Parathyroid adenoma (tissue), 2 donors: ENCODE results near the gene GRID2IP.

Experiments
- H2AFZ ChIP-seq: fragments of 300-600 bp; sonication (generic); one replicate; pipeline ENCODE4 v1.7.0; 2017; ENCODE audit warnings: antibody characterized with exemption, mild to moderate bottlenecking
- H3K27ac ChIP-seq: fragments of 300-600 bp; sonication (generic); one replicate; pipeline ENCODE4 v1.7.0; 2017
- H3K27me3 ChIP-seq: fragments of 300-600 bp; sonication (generic); one replicate; pipeline ENCODE4 v1.7.0; 2017; ENCODE audit warnings: low read length; ENCODE audit not compliant: control insufficient read depth, insufficient read depth
- H3K36me3 ChIP-seq: fragments of 300-600 bp; sonication (generic); one replicate; pipeline ENCODE4 v1.7.0; 2017; ENCODE audit warnings: low read length; ENCODE audit not compliant: control insufficient read depth, insufficient read depth
- H3K4me1 ChIP-seq: fragments of 300-600 bp; sonication (generic); one replicate; pipeline ENCODE4 v1.7.0; 2017; ENCODE audit warnings: control low read depth
- H3K4me2 ChIP-seq: fragments of 300-600 bp; sonication (generic); one replicate; pipeline ENCODE4 v1.7.0; 2017; ENCODE audit warnings: low read length
- H3K4me3 ChIP-seq: fragments of 300-600 bp; sonication (generic); one replicate; pipeline ENCODE4 v1.7.0; 2017; ENCODE audit warnings: low read depth, low read length
- H3K79me2 ChIP-seq: fragments of 300-600 bp; sonication (generic); one replicate; pipeline ENCODE4 v1.7.0; 2017; ENCODE audit warnings: control low read depth
- H3K9ac ChIP-seq: fragments of 300-600 bp; sonication (generic); one replicate; pipeline ENCODE4 v1.7.0; 2017; ENCODE audit warnings: mild to moderate bottlenecking
- H3K9me3 ChIP-seq: fragments of 300-600 bp; sonication (generic); one replicate; pipeline ENCODE4 v1.7.0; 2017; ENCODE audit warnings: low read length; ENCODE audit not compliant: control insufficient read depth
- CTCF ChIP-seq: fragments of 300-600 bp; sonication (generic); IDR thresholded peaks from one replicate; pipeline ENCODE4 v1.7.0; 2017; ENCODE audit warnings: antibody characterized with exemption, mild to moderate bottlenecking
- donor health status: primary hyperparathyroidism.

Gene GRID2IP

GRCh38 chr7:6531492-6532279 lies 19.6 kb downstream of the GRID2IP start:
- H3K4me3 ChIP-seq = no peak overlapping the region
- no peak overlapping the region for H3K9ac ChIP-seq
- no peaks in the 10 kb centered on the region for H3K79me2 ChIP-seq
- H3K9me3 ChIP-seq = no peaks in the 10 kb centered on the region
- no peak overlapping the region for H3K27ac ChIP-seq
- H3K36me3 ChIP-seq = no peaks in the 10 kb centered on the region
- no peaks in the 10 kb centered on the region for H3K27me3 ChIP-seq
- TF ChIP-seq CTCF = no peak
- H3K4me2 ChIP-seq = no peak overlapping the region
- no peaks in the 10 kb centered on the region for H3K4me1 ChIP-seq
- H2AFZ ChIP-seq = no peak overlapping the region

- Histone ChIP-seq H3K36me3 (no peaks in the 10 kb centered on the region), H3K27ac (no peak overlapping the region), H3K4me1 (no peaks in the 10 kb centered on the region), H3K4me2 (peak overlapping the region; percentile 70), H3K27me3 (no peaks in the 10 kb centered on the region), H3K9me3 (no peaks in the 10 kb centered on the region), H3K4me3 (peak overlapping the region; percentile 48), H3K9ac (no peak overlapping the region), H2AFZ (peak overlapping the region; percentile 64), H3K79me2 (no peaks in the 10 kb centered on the region)
- no peak for TF ChIP-seq CTCF
Measured at GRCh38 chr7:6530626-6531491, 20.4 kb downstream of the GRID2IP start.

GRCh38 chr7:6529643-6530042 lies 21.6 kb downstream of the GRID2IP start:
- no peaks in the 10 kb centered on the region for H3K27me3 ChIP-seq
- H3K79me2 ChIP-seq = no peaks in the 10 kb centered on the region
- H3K4me2 ChIP-seq = no peak overlapping the region
- H3K4me3 ChIP-seq = no peak overlapping the region
- H3K36me3 ChIP-seq = no peaks in the 10 kb centered on the region
- no peak overlapping the region for H2AFZ ChIP-seq
- no peaks in the 10 kb centered on the region for H3K9me3 ChIP-seq
- no peak overlapping the region for H3K9ac ChIP-seq
- TF ChIP-seq CTCF = no peak
- H3K27ac ChIP-seq = no peak overlapping the region
- no peaks in the 10 kb centered on the region for H3K4me1 ChIP-seq

GRCh38 chr7:6528401-6529130 lies 22.7 kb downstream of the GRID2IP start:
- H3K4me3 ChIP-seq = no peak overlapping the region
- no peak overlapping the region for H3K9ac ChIP-seq
- H3K9me3 ChIP-seq = no peaks in the 10 kb centered on the region
- H2AFZ ChIP-seq = no peak overlapping the region
- no peaks in the 10 kb centered on the region for H3K27me3 ChIP-seq
- TF ChIP-seq CTCF = no peak
- H3K79me2 ChIP-seq = no peaks in the 10 kb centered on the region
- no peaks in the 10 kb centered on the region for H3K36me3 ChIP-seq
- H3K4me1 ChIP-seq = no peaks in the 10 kb centered on the region
- no peak overlapping the region for H3K4me2 ChIP-seq
- H3K27ac ChIP-seq = no peak overlapping the region
